ENCODE data around the gene RBX1.

DNA sequence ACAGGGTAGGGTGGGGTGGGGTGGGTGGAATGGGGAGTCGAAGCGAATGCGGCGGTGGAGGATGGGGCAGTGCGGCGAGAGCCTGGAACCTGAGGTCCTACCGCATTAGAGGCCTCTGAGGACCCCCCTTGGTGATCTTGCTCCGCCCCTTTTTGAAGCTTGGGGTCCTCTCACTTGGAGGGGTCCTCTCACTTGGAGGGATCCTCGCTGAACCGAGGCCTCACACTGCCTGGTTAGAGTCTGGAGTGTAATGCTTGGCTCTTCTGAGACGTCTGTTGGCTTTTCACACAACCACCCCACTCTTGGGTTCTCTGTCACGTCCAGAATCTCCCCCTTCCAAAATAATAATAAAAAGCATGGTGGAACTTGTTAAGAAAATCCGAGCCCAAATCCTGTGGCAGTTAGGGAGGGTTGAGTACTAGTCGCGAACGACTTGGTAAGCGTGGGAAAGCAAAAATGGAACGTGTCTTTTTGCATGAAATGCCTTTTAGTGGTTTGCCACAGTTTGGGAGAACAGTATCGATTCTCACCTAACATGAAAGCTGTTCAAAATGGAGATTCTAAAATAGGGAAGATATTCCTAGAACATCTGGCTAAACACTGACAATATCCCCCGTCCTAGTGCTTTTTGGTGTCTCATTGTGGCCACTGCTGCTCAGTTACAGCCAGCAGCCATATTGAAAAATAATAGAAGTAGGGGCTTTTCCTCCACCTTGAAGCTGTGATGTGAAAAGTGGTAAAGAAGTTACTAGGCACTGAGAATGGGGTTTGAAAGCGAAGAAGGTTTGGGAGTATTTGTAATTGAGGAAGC, 822 bp downstream of the RBX1 start:
- TF ChIP-seq, protein P1, sequence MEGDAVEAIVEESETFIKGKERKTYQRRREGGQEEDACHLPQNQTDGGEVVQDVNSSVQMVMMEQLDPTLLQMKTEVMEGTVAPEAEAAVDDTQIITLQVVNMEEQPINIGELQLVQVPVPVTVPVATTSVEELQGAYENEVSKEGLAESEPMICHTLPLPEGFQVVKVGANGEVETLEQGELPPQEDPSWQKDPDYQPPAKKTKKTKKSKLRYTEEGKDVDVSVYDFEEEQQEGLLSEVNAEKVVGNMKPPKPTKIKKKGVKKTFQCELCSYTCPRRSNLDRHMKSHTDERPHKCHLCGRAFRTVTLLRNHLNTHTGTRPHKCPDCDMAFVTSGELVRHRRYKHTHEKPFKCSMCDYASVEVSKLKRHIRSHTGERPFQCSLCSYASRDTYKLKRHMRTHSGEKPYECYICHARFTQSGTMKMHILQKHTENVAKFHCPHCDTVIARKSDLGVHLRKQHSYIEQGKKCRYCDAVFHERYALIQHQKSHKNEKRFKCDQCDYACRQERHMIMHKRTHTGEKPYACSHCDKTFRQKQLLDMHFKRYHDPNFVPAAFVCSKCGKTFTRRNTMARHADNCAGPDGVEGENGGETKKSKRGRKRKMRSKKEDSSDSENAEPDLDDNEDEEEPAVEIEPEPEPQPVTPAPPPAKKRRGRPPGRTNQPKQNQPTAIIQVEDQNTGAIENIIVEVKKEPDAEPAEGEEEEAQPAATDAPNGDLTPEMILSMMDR (IDR thresholded peaks at IDR 0.05): no peak
- TF ChIP-seq POLR2A (IDR thresholded peaks at IDR 0.05) (no peak), EP300 (IDR thresholded peaks at IDR 0.05) (no peak)

Data from gastroesophageal sphincter (tissue), 3 donors.